GM19463 (cell line): ENCODE measurements around the gene SHROOM3.

Source experiments
- ATAC-seq: cut with Tn5 transposase; IDR thresholded peaks from one replicate; pipeline ENCODE4 v1.9.1; 2021; ENCODE audit warnings: mild to moderate bottlenecking, moderate library complexity; ENCODE audit not compliant: unreplicated experiment

The SHROOM3 gene

DNA sequence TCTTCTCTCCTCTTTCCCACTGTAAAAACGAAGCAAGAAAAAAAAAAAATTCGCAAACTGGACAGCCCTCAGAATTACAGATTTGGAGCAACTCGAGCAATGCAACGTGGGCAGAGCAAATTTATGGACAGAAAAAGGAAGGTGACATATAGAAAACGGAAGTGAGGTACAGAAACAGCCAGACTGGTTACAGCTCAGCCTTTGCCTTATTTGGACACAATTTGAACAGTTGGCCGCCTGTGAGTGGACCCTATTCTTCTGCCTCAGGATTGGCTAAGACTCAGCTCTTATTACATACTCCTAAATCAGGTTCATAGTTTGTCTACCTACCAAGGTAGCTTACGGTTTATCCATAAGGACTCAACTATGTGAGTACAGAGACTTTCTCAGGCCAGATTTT, 364.1 kb downstream of the SHROOM3 start:
- no peak for ATAC-seq

DNA sequence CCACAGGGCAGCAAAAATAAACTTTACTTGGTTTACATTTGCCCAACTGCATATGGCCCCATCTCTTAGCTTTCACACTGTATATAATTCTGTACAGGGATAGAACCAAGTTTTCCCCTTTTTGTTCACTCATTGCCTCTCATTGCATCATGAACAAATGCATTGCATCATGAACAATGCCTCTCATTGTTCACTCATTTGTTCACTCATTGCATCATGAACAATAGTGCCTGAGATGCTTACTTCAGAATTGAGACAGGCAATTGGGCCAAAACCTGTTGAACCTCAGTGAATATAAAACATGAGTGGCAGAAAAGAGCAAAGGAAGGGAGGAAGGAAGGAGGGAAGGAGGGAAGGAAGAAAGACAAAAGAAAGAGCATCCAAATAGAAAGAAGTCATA, 364.7 kb downstream of the SHROOM3 start:
- ATAC-seq = no peak

DNA sequence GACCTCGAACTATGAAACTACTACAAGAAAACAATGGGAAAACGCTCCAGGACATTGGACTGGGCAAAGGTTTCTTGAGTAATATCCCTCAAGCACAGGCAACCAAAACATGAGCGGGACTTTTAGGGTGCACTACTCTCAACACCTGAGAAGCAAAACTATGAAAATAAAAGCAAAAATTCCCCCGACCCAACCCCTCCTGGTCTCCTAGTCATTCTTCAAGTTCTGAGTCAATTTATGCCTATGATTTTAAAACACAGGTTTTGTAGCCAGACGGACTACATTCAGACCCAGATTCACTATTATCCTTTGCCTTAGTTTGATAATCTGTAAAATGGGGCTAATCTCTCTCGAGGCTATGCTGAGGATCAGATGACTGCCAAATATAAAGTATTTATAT, 365.9 kb downstream of the SHROOM3 start:
- no peak for ATAC-seq

DNA sequence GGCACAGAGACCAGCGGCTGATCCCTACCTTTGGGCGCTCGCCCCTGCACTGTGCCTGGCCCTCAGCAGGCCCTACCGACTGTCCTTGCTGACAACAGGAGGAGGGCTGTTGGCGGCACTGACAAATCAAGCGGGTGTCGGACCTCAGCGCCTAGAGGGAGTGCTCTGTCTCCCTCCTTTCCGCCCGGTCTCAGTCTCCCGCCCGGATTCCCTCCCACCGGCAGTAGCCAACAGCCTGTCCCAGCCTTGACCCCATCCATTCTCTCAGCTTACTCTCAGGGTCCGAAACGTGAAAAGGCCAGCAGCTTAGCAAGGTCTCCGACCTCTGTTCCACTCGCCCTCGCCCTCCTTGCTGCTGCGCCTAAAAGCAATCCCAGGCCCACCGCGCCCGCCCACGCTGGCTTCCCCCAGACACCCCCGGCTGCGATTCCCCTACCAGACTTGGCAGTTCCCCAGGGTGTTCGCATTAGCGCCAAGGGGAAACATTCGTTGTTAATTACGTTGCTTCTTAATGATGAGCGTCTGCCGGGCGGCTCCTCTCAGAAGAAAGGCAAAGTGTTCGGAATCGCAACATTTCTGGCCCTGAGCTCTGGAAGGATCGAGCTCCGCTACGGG, 366.7 kb downstream of the SHROOM3 start:
- ATAC-seq = no peak

DNA sequence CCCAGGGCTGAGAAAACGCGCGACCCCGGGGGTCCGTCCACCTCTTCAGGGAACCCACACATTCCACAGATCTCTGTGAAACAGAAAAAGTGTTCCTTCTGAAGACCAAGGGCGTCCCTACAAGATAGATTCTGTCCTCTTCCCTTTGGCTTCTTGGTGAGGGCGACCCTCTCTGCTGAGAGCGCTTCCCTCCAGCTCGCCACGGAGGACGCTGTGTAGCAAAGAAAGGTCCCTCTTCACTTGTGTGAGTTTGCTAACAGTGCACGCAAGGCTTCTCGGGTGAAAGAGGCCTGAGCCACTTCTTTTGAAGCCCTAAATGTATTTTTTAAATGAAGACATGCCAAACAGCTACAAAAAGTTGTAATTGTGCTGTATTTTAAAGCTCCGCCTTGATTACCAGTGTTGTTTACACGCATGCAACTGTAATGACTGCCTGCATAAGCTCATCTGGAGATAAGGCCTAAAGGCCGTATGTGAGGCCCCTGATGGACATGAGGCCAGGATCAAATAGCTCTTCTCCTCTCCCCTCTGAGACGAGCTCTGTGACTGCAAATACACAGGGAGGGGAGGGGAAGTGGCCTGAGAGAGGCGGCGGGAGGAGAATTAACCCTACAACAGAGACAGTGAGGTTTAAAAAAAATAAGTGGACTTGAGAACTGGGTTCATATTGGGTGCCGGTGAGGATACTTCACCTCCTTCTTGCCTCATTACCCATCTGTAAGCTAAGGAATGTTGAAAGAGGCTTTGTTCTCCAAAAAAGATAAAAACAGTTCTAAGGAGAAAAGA, 367.4 kb downstream of the SHROOM3 start:
- no peak for ATAC-seq

DNA sequence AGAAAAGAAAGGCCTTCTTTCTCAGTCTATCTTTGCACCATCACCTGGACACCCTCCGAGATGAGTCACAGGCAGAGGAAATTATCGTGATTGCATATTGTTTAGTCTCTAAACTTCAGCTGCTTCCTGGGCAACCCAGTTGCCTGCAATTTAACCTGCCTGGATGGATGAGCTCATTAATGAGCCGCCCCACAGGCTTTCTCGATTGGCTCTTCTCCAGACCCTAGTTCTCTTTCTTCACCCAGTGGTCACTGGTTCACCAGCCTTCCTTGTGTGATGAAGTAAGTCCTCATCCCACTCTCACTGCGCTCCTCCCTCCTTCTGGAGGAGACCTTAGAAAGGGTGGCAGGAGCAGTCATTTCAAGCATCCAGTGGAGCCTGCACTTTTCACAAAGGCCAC, 368.5 kb downstream of the SHROOM3 start:
- ATAC-seq = no peak

DNA sequence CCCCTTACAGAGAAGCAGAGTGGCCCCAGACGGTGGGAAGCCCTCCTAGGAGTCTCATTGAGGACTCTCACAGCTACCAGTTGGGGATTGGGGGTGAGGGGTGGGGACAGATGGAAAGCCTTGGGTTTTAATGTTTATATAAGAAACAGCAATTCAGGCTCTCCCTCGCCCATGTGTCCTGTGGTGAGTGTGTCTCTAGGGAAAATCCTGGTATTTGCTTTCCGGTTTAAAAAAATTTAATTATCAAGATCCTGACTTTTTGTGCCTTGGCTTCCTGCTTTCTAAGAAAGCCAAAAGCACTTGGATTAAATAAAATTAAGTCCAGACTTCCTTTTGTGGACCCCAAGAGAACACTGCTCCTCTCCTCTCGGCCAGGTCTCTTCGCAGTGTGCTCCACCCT, 369.1 kb downstream of the SHROOM3 start:
- no peak for ATAC-seq

DNA sequence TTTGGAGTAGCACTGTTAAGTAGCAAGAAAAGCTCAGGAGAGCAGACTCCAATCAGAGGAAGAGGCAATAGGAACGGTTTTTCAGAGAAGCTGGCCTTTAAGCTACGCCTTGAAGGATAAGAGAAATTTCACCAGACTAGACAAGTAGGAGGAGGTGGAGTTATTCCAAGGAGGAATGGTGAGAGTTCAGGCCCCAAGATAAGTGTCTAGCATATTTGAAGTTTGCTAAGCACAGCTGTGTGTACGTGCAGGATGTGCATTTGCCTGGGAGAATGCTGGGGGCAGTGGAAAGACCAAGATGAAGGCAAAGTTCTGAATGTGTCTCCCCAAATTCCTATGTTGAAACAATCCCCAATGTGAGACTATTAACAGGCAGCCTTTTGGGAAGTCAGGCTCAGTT, 371.3 kb downstream of the SHROOM3 start:
- no peak for ATAC-seq

DNA sequence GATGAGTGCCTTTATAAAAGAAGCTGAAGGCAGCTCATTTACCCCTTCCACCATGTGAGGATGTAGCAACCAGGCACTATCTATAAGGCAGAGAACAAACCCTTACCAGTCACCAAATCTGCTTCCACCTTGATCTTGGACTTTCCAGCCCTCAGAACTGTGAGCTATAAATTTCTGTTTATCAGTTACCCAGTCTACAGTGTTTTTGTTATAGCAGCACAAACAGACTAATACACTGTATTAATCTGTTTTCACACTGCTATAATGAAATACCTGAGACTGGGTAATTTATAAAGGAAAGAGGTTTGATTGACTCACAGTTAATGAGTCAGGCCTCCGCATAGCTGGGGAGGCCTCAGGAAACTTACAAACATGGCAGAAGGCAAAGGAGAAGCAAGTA, 371.7 kb downstream of the SHROOM3 start:
- ATAC-seq = no peak

DNA sequence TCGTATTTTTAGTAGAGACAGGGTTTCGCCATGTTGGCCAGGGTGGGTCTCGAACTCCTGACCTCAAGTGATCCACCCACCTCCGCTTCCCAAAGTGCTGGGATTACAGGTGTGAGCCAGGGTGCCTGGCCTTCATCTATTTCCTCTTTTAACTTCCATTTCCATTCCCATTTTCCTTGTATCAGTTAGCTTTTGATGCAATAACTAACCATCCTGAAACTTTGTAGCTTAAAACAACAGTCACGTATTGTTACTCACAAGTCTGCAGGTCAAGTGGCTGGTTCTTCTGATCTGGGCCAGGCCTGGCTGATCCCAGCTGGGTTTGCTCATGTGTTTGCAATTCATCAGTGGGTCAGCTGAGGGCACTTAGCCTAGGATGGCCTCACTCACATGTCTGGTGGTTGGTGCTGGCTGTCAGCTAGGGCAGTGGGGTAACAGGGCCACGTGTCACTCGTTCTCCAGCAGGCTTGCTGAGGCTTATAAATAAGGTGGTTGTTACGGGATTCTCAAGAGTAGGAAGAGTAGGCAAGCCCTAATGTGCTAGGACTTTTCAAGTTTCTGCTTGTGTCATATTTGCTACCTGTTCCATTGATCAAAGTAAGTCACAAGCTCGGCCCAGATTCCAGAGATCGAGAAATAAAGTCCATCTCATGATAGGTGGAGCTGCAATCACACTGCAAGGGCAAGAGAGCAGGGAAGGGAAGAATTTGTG, 374.7 kb downstream of the SHROOM3 start:
- ATAC-seq = no peak

DNA sequence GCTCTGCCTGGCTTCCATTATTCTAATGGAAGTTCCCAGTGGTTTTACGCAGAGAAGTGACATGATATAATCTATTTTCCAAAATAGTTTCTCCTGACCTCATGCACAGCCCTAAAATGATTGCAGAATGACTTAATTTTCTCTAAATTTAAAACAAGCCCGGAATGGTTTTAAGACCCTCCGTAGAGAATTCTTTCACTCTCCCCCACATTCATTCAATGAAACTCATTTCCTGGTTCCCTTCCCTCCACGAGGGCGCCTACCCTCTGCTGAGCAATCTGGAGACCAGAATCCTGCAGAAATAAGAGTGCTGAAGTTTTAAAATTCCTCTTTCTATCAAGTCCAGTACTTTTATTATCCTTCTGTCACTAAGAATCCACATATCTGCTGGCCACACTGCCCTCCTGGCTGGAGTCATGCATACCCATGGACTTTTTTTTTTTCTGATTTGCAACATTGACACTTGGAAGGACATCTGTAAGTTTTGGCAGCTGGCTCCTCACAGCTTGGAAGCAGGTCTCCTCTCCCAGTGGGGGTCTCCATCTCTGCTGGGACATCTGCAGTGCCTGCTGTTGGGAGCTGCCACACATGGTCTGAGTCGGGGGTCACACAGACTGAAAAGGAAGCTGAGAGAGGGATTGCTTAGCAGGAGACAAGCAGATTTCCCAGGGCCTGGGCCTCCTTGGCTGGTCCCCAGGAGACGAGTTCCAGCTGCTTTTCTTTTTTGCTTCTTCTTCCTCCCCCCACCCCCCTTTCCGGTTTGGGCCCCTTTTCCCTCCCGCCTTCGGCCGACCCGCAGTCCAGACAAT, 376.8 kb downstream of the SHROOM3 start:
- ATAC-seq = no peak

DNA sequence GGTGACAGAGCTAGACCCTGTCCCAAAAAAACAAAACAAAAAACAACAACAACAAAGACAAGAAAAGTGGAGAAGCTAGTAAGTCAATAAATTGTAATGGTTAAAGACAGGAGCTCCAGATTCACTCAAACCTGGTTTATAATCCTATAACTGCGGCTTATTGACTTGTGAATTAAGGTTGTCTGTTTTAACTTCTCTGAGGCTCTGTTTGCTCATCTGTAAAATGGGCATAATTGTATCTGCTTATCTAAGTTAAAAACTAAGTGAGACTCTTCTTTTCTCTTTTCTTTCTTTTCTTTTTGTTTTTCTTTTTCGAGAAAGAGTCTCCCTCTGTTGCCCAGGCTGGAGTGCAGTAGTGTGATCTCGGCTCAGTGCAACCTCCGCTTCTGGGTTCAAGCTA, 378.0 kb downstream of the SHROOM3 start:
- ATAC-seq = no peak

DNA sequence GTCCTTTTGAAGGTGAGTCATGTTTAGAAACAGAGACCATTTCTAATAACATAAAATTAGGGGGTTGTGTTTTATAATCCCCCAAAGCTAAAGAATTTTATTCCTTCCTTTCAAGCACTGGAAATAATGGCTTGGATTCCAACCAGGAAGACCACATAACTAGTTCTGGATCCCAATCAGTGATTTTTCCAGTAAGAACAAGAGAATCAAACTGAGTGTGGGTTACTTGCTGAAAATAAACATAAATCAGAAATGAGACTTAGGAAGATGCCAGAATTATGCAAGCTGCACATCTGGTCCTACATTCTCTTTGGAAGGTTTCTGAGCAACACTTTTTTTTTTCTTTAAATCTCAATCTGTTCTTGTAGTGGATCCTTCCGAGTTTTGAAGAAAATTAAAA, 386.6 kb downstream of the SHROOM3 start:
- no peak for ATAC-seq

DNA sequence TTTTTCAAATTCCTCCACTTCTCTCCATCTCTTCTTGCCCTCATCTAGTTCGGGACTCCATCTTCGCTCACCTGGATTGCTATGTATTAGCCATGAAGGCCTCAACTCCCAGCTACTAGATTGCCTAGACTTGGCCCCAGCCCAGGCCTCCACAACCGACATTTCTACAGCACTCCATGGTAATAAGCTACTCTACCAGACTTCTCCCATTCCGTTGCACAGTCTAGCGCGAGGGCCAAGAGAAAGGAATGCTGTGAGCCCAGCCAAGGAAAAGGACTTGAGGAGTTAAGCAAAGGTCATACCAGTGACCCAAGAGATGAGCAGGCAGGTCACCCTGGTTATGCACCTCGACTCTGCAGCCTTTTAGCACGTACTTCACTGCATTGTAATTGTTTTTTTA, 387.3 kb downstream of the SHROOM3 start:
- ATAC-seq = no peak

DNA sequence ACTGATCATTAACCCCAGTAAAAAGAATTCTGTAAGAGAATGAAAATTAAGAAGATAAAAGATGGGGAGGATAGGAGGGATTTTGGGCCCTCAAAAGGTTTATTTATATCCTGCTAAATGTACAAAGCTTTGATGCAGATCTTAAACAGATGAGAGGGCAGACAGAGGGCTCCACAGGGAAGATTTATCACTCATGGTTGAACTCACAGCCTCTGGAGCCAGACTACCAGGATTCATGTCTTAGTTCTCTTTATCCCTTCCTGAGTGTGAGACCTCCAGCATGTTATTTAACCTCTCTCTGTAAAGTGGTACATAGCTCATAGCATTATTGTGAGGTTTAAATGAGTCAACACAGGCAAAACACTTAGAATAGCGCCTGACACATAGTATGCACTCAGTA, 388.5 kb downstream of the SHROOM3 start:
- ATAC-seq = no peak

DNA sequence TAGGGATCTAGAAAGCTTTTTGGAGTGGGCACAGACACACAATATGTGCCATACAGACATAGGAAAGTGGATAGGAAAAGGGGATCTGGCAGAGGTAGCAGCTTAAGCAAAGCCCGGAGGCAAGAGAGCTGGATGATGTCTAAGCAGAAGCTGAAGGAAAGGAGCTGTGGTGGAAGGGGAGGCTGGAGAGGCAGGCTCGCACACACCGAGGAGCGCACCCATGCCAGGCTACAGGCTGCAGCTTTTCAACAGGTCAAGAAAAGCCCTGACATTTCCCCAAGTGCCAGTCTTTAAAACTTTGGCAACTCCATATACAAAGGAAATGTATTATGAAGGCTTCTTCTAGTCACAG, 395.6 kb downstream of the SHROOM3 start:
- no peak for ATAC-seq

DNA sequence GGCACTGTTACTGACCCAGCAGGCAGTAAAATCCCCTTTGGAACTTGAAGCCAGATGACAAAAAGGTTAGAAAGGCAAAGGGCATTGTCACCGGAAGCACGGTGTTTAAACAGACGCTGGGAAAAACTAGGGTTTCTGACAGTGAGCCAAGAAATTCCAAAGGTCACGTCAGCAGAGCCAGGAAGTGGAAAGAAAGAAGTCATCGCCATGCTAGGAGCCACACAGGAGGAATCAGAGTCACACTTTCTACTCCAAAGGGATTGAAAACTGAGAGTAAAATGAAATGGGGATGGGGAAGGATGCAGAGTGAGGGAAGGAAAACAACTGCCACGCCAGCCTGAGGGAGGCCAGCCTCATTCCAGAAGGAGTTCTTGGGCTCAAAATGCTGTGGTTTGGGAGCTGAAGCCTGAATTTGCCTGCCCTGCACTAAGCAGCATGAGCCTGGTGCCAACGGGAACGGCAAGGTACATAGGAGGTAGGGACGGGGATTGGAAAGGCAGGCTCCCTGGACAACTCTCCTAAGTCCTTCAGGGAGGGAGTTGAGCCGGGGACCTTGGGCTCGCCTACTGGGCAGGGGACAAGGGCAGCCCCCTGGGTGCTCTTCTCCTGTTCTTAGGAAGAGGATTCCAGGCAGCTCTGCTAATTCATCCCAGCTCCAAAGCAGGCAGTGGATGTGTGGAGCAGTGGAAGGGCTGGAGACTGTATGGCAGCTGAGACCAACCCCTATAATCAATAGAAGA, 396.1 kb downstream of the SHROOM3 start:
- no peak for ATAC-seq

DNA sequence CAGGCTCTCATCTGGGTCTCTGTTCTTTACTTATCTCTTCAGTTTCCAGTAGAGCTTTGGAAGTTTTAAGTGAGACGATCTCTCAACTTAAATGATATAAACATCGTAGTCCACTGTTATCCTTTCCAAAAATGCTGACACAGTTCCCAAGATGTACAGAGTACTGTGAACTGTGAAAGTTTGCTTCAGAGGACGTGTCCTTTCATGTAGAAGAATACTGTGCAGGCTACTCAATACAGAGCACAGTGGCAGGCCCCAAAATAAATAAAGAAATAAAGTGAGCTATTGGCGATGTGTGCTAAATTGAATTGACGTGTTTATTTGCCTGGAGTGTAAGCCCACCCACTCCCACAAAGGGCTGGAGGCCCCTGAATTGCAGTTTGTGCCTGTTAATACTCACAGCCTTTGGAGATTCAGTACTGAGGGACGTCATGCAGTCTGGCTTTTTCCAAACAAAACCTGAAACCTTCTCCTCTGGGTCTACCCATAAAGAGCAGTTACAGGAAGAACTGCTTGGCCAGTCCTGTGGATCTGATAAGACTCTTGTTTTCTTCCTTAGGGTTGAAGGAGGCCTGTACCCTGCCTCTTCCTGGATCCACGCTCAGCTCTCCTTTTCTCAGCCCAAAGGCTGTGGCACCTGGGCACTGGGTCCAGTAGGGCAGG, 396.8 kb downstream of the SHROOM3 start:
- no peak for ATAC-seq
